ENCODE data around the gene ARSA.
"Not testable (repeated sequence)": the region's sequence is repeated elsewhere in the genome, so short reads cannot be mapped to it uniquely, and the experiment has no call there.

Gene ARSA

GRCh38 chr22:50620593-50621355 is 7.2 kb downstream of the ARSA start:
- DNase-seq: peak; percentile 85

GRCh38 chr22:50614296-50614695 is 13.7 kb downstream of the ARSA start:
- DNase-seq: not testable (repeated sequence)

GRCh38 chr22:50613291-50613981 is 14.5 kb downstream of the ARSA start:
- no peak for DNase-seq

GRCh38 chr22:50612528-50613221 is 15.3 kb downstream of the ARSA start:
- no peak for DNase-seq

- no peak for DNase-seq
Observed at GRCh38 chr22:50612168-50612527, 15.8 kb downstream of the ARSA start.

GRCh38 chr22:50611341-50612060 is 16.5 kb downstream of the ARSA start:
- no peak for DNase-seq

GRCh38 chr22:50610581-50610980 is 17.4 kb downstream of the ARSA start:
- no peak for DNase-seq

- DNase-seq: no peak
Observed at GRCh38 chr22:50610041-50610451, 17.9 kb downstream of the ARSA start.

GRCh38 chr22:50609599-50609998 is 18.4 kb downstream of the ARSA start:
- no peak for DNase-seq

- no peak for DNase-seq
Observed at GRCh38 chr22:50608996-50609395, 19.0 kb downstream of the ARSA start.

- not testable (repeated sequence) for DNase-seq
Observed at GRCh38 chr22:50608058-50608840, 19.7 kb downstream of the ARSA start.

- no peak for DNase-seq
Observed at GRCh38 chr22:50607659-50608020, 20.3 kb downstream of the ARSA start.

GRCh38 chr22:50606946-50607658 is 20.9 kb downstream of the ARSA start:
- DNase-seq: no peak

- no peak for DNase-seq
Observed at GRCh38 chr22:50606165-50606945, 21.6 kb downstream of the ARSA start.

GRCh38 chr22:50605613-50606074 is 22.3 kb downstream of the ARSA start:
- no peak for DNase-seq

- no peak for DNase-seq
Observed at GRCh38 chr22:50605002-50605612, 22.8 kb downstream of the ARSA start.

- no peak for DNase-seq
Observed at GRCh38 chr22:50604256-50605001, 23.5 kb downstream of the ARSA start.

- no peak for DNase-seq
Observed at GRCh38 chr22:50603511-50604255, 24.3 kb downstream of the ARSA start.

GRCh38 chr22:50602338-50602700 is 25.6 kb downstream of the ARSA start:
- DNase-seq: no peak
